DMS 273 (cell line): ENCODE results near the gene ARHGAP24.
A peak's percentile ranks its signal among the peaks of the same experiment; 100 is the strongest.
"Not testable (repeated sequence)": the region's sequence is repeated elsewhere in the genome, so short reads cannot be mapped to it uniquely, and the experiment has no call there.

Experiments used
- DNase-seq: peaks from one replicate; lab custom pipeline; 2025; ENCODE audit not compliant: unreplicated experiment; lab: John Stamatoyannopoulos, UW

ARHGAP24 gene

GRCh38 chr4:85837439-85837733, 362.4 kb downstream of the ARHGAP24 start:
- DNase-seq, result no peak

- DNase-seq, result not testable (repeated sequence)
Observed at GRCh38 chr4:85839981-85840451, 365.1 kb downstream of the ARHGAP24 start.

- peak; percentile 85 for DNase-seq
Observed at GRCh38 chr4:85842540-85842939, 367.6 kb downstream of the ARHGAP24 start.

- not testable (repeated sequence) for DNase-seq
Observed at GRCh38 chr4:85853740-85854139, 378.8 kb downstream of the ARHGAP24 start.

- DNase-seq, result no peak
Observed at GRCh38 chr4:85854546-85854945, 379.6 kb downstream of the ARHGAP24 start.

GRCh38 chr4:85860066-85860740, 385.3 kb downstream of the ARHGAP24 start:
- DNase-seq, result no peak

- DNase-seq, result no peak
Observed at GRCh38 chr4:85861064-85861765, 386.3 kb downstream of the ARHGAP24 start.

GRCh38 chr4:85862896-85863295, 387.9 kb downstream of the ARHGAP24 start:
- DNase-seq, result no peak

GRCh38 chr4:85864259-85865205, 389.6 kb downstream of the ARHGAP24 start:
- DNase-seq, result no peak

- no peak for DNase-seq
Observed at GRCh38 chr4:85865256-85865655, 390.3 kb downstream of the ARHGAP24 start.

GRCh38 chr4:85866508-85866907, 391.6 kb downstream of the ARHGAP24 start:
- no peak for DNase-seq

- no peak for DNase-seq
Observed at GRCh38 chr4:85867271-85867670, 392.3 kb downstream of the ARHGAP24 start.

- DNase-seq, result no peak
Observed at GRCh38 chr4:85869181-85869580, 394.2 kb downstream of the ARHGAP24 start.

GRCh38 chr4:85870298-85871083, 395.5 kb downstream of the ARHGAP24 start:
- DNase-seq, result no peak

- DNase-seq, result no peak
Observed at GRCh38 chr4:85873566-85873965, 398.6 kb downstream of the ARHGAP24 start.

GRCh38 chr4:85879518-85879917, 404.6 kb downstream of the ARHGAP24 start:
- DNase-seq, result no peak

GRCh38 chr4:85883180-85883579, 408.2 kb downstream of the ARHGAP24 start:
- DNase-seq, result no peak

- DNase-seq, result no peak
Observed at GRCh38 chr4:85884251-85884650, 409.3 kb downstream of the ARHGAP24 start.

- DNase-seq, result no peak
Observed at GRCh38 chr4:85886665-85887064, 411.7 kb downstream of the ARHGAP24 start.

- no peak for DNase-seq
Observed at GRCh38 chr4:85889314-85889713, 414.4 kb downstream of the ARHGAP24 start.

GRCh38 chr4:85895755-85896154, 420.8 kb downstream of the ARHGAP24 start:
- no peak for DNase-seq
